Stimulated activated naive CD8-positive, alpha-beta T cell treated with anti-CD3 and anti-CD28 coated beads, Interleukin-15, Interleukin-2, amounts not matched to agents 100 ng/mL and 50 ng/mL, for 24 hours (primary cell): ENCODE measurements around the gene SCGN.

Source experiments
- H3K27ac Mint-ChIP-seq: one replicate; pipeline ENCODE4 v1.8.0; 2021; ENCODE audit warnings: mild to moderate bottlenecking, mixed read lengths
- H3K27me3 Mint-ChIP-seq: one replicate; pipeline ENCODE4 v1.8.0; 2021; ENCODE audit warnings: mixed read lengths
- H3K36me3 Mint-ChIP-seq: one replicate; pipeline ENCODE4 v1.8.0; 2021; ENCODE audit warnings: low read depth, mixed read lengths
- H3K4me1 Mint-ChIP-seq: one replicate; pipeline ENCODE4 v1.8.0; 2021; ENCODE audit warnings: low read depth, mixed read lengths
- H3K4me3 Mint-ChIP-seq: one replicate; pipeline ENCODE4 v1.8.0; 2021; ENCODE audit warnings: mild to moderate bottlenecking, mixed read lengths
- H3K9me3 Mint-ChIP-seq: one replicate; pipeline ENCODE4 v1.8.0; 2021; ENCODE audit warnings: mixed read lengths

Gene SCGN

GRCh38 chr6:25713824-25714223 lies 61.8 kb downstream of the SCGN start:
- H3K4me1 Mint-ChIP-seq, result no peaks in the 10 kb centered on the region
- H3K27ac Mint-ChIP-seq, result no peak overlapping the region
- no peaks in the 10 kb centered on the region for H3K27me3 Mint-ChIP-seq
- no peaks in the 10 kb centered on the region for H3K9me3 Mint-ChIP-seq
- H3K36me3 Mint-ChIP-seq, result no peaks in the 10 kb centered on the region
- no peak overlapping the region for H3K4me3 Mint-ChIP-seq

- Mint-ChIP-seq H3K27ac (no peak overlapping the region), H3K4me1 (no peaks in the 10 kb centered on the region), H3K27me3 (no peaks in the 10 kb centered on the region), H3K36me3 (no peaks in the 10 kb centered on the region), H3K4me3 (no peak overlapping the region), H3K9me3 (no peaks in the 10 kb centered on the region)
These were observed 62.8 kb downstream of the SCGN start for GRCh38 chr6:25714765-25715164.

- no peaks in the 10 kb centered on the region for H3K4me1 Mint-ChIP-seq
- no peak overlapping the region for H3K27ac Mint-ChIP-seq
- H3K9me3 Mint-ChIP-seq, result no peaks in the 10 kb centered on the region
These were observed 63.8 kb downstream of the SCGN start for GRCh38 chr6:25715794-25716193.

GRCh38 chr6:25717866-25718740 lies 66.1 kb downstream of the SCGN start:
- Mint-ChIP-seq H3K4me3 (no peak overlapping the region), H3K27ac (no peak overlapping the region), H3K27me3 (peaks cover 17% of the 10 kb centered on the region), H3K4me1 (no peaks in the 10 kb centered on the region), H3K9me3 (no peaks in the 10 kb centered on the region), H3K36me3 (no peaks in the 10 kb centered on the region)

More at GRCh38 chr6:25715794-25716193, 63.8 kb downstream of the SCGN start:
- no peak overlapping the region for H3K4me3 Mint-ChIP-seq
- H3K27me3 Mint-ChIP-seq, result peaks cover 5% of the 10 kb centered on the region
- H3K36me3 Mint-ChIP-seq, result no peaks in the 10 kb centered on the region

- Mint-ChIP-seq H3K27me3 (peaks cover 30% of the 10 kb centered on the region), H3K9me3 (no peaks in the 10 kb centered on the region), H3K36me3 (no peaks in the 10 kb centered on the region), H3K4me1 (no peaks in the 10 kb centered on the region), H3K27ac (no peak overlapping the region), H3K4me3 (no peak overlapping the region)
These were observed 74.3 kb downstream of the SCGN start for GRCh38 chr6:25726122-25726911.

GRCh38 chr6:25727028-25727427 lies 75.0 kb downstream of the SCGN start:
- no peaks in the 10 kb centered on the region for H3K4me1 Mint-ChIP-seq
- H3K27me3 Mint-ChIP-seq, result peaks cover 34% of the 10 kb centered on the region
- no peaks in the 10 kb centered on the region for H3K9me3 Mint-ChIP-seq
- no peak overlapping the region for H3K27ac Mint-ChIP-seq
- H3K36me3 Mint-ChIP-seq, result no peaks in the 10 kb centered on the region
- no peak overlapping the region for H3K4me3 Mint-ChIP-seq

- Mint-ChIP-seq H3K27me3 (peaks cover 55% of the 10 kb centered on the region), H3K36me3 (no peaks in the 10 kb centered on the region), H3K4me3 (no peak overlapping the region), H3K9me3 (no peaks in the 10 kb centered on the region), H3K4me1 (no peaks in the 10 kb centered on the region), H3K27ac (no peak overlapping the region)
These were observed 78.9 kb downstream of the SCGN start for GRCh38 chr6:25730907-25731306.

GRCh38 chr6:25731721-25732120 lies 79.7 kb downstream of the SCGN start:
- Mint-ChIP-seq H3K27ac (no peak overlapping the region), H3K36me3 (no peaks in the 10 kb centered on the region), H3K27me3 (peaks cover 62% of the 10 kb centered on the region), H3K4me3 (no peak overlapping the region), H3K4me1 (no peaks in the 10 kb centered on the region), H3K9me3 (peaks cover 3% of the 10 kb centered on the region)

GRCh38 chr6:25732468-25733198 lies 80.6 kb downstream of the SCGN start:
- peaks cover 72% of the 10 kb centered on the region for H3K27me3 Mint-ChIP-seq
- H3K4me1 Mint-ChIP-seq, result no peaks in the 10 kb centered on the region
- H3K27ac Mint-ChIP-seq, result no peak overlapping the region
- H3K4me3 Mint-ChIP-seq, result no peak overlapping the region
- H3K36me3 Mint-ChIP-seq, result no peaks in the 10 kb centered on the region
- H3K9me3 Mint-ChIP-seq, result peaks cover 7% of the 10 kb centered on the region

GRCh38 chr6:25735261-25735660 lies 83.2 kb downstream of the SCGN start:
- Mint-ChIP-seq H3K4me1 (no peaks in the 10 kb centered on the region), H3K27ac (no peak overlapping the region), H3K36me3 (no peaks in the 10 kb centered on the region), H3K4me3 (no peak overlapping the region), H3K27me3 (peaks cover 76% of the 10 kb centered on the region), H3K9me3 (peaks cover 7% of the 10 kb centered on the region)

GRCh38 chr6:25743868-25744267 lies 91.9 kb downstream of the SCGN start:
- Mint-ChIP-seq H3K27ac (no peak overlapping the region), H3K36me3 (no peaks in the 10 kb centered on the region), H3K4me1 (no peaks in the 10 kb centered on the region), H3K27me3 (peaks cover 4% of the 10 kb centered on the region), H3K9me3 (peaks cover 4% of the 10 kb centered on the region), H3K4me3 (no peak overlapping the region)

GRCh38 chr6:25745836-25746235 lies 93.8 kb downstream of the SCGN start:
- Mint-ChIP-seq H3K27ac (no peak overlapping the region), H3K27me3 (peaks cover 1% of the 10 kb centered on the region), H3K9me3 (peaks cover 4% of the 10 kb centered on the region), H3K4me1 (no peaks in the 10 kb centered on the region), H3K4me3 (no peak overlapping the region), H3K36me3 (no peaks in the 10 kb centered on the region)

- Mint-ChIP-seq H3K4me1 (no peaks in the 10 kb centered on the region), H3K27ac (no peak overlapping the region), H3K36me3 (no peaks in the 10 kb centered on the region), H3K9me3 (peaks cover 1% of the 10 kb centered on the region), H3K4me3 (no peak overlapping the region), H3K27me3 (no peaks in the 10 kb centered on the region)
These were observed 95.0 kb downstream of the SCGN start for GRCh38 chr6:25746968-25747367.

- Mint-ChIP-seq H3K36me3 (no peaks in the 10 kb centered on the region), H3K27ac (no peak overlapping the region), H3K4me3 (no peak overlapping the region), H3K9me3 (no peaks in the 10 kb centered on the region), H3K4me1 (no peaks in the 10 kb centered on the region), H3K27me3 (no peaks in the 10 kb centered on the region)
These were observed 95.5 kb downstream of the SCGN start for GRCh38 chr6:25747477-25747876.

- H3K27ac Mint-ChIP-seq, result no peak overlapping the region
- H3K27me3 Mint-ChIP-seq, result no peaks in the 10 kb centered on the region
- H3K36me3 Mint-ChIP-seq, result no peaks in the 10 kb centered on the region
- H3K4me3 Mint-ChIP-seq, result no peak overlapping the region
- H3K4me1 Mint-ChIP-seq, result no peaks in the 10 kb centered on the region
- no peaks in the 10 kb centered on the region for H3K9me3 Mint-ChIP-seq
These were observed 96.0 kb downstream of the SCGN start for GRCh38 chr6:25748049-25748448.
